Ishikawa (cell line): ENCODE measurements around the gene PPP1R18.

Source experiments
- CEBPB ChIP-seq: IDR thresholded peaks from 2 replicates; pipeline ENCODE4 v1.6.1; 2012
- CREB1 ChIP-seq: IDR thresholded peaks from 2 replicates; pipeline ENCODE4 v1.6.1; 2012; ENCODE audit warnings: low read depth
- EGR1 ChIP-seq: IDR thresholded peaks from 2 replicates; pipeline ENCODE4 v1.6.1; 2012
- EP300 ChIP-seq: IDR thresholded peaks from 2 replicates; pipeline ENCODE4 v1.6.1; 2012; ENCODE audit warnings: borderline replicate concordance
- FOXM1 ChIP-seq: IDR thresholded peaks from 2 replicates; pipeline ENCODE4 v1.6.1; 2012; ENCODE audit warnings: low read depth, borderline replicate concordance
- MAX ChIP-seq: IDR thresholded peaks from 2 replicates; pipeline ENCODE4 v1.6.1; 2012
- NFIC ChIP-seq: IDR thresholded peaks from 2 replicates; pipeline ENCODE4 v1.6.1; 2012
- RAD21 ChIP-seq: IDR thresholded peaks from 2 replicates; pipeline ENCODE4 v1.6.1; 2012; ENCODE audit warnings: low read depth
- REST ChIP-seq: IDR thresholded peaks from 2 replicates; pipeline ENCODE4 v1.6.1; 2012; ENCODE audit warnings: low read depth, mild to moderate bottlenecking
- TAF1 ChIP-seq: IDR thresholded peaks from 2 replicates; pipeline ENCODE4 v1.6.1; 2012; ENCODE audit warnings: low read depth, mild to moderate bottlenecking
- TCF12 ChIP-seq: IDR thresholded peaks from 2 replicates; pipeline ENCODE4 v1.6.1; 2012; ENCODE audit warnings: low read depth
- TEAD4 ChIP-seq: IDR thresholded peaks from 2 replicates; pipeline ENCODE4 v1.6.1; 2012
- YY1 ChIP-seq: IDR thresholded peaks from 2 replicates; pipeline ENCODE4 v1.6.1; 2012; ENCODE audit warnings: low read depth
- ZBTB7A ChIP-seq: IDR thresholded peaks from 2 replicates; pipeline ENCODE4 v1.6.1; 2012; ENCODE audit warnings: low read depth
- TF ChIP-seq, protein P1 (sequence below): IDR thresholded peaks from 2 replicates; pipeline ENCODE4 v1.6.1; 2012

The PPP1R18 gene

GRCh38 chr6:30723159-30723842 lies 36.9 kb upstream of the PPP1R18 start:
- TF ChIP-seq EP300: 0 out of 2 replicates have a peak, but pooled peaks have one; percentile 4

- peak; percentile 15; the same call in 1 of the 2 replicates for TF ChIP-seq TEAD4
- TF ChIP-seq EP300: no peak
- TF ChIP-seq EGR1: no peak
- TF ChIP-seq RAD21: peak; percentile 66
- TF ChIP-seq MAX: no peak
- no peak for TF ChIP-seq TCF12
These were observed 36.1 kb upstream of the PPP1R18 start for GRCh38 chr6:30722280-30723112.

DNA sequence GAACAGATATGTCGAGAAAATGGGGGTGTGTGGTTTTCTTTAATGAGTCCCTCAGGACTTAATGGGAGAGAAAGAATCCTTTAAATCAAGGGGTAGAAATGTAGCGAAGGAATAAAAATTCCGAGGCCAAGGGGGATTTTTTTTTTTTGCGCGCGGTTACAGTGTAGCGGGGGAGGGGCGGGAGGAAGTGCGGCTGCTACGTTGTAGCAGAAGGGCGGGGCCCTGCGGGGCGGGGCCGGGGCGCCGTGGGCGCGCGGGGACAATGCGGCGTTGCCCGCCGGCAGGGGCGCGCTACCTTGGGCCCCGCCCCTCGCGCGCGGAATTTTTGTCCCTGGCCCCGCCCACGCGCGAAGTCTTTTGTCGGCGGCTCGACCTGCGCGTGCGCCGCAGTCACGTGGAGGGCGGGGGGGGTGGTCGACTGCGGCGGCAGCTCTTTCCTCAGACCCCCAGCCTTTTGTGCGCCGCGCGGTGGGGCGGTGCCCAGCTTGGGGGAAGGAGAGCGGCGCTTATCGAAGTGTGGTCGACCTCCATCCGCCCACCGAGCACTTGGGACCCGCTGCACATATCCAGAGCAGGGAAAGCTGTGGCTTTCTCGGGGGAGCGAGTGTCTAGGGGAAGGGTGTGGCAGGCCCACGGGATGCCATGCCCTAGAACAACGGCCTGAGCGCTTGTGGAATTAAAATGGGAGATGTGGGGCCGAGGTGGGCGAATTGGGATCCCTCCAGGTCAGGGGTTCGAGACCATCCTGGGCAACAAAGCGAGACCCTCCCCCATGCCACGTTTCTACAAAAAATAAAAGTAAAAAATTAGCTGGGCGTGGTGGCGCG lies 35.0 kb upstream of the PPP1R18 start:
- TF ChIP-seq CREB1 (0 out of 2 replicates have a peak, but pooled peaks have one; percentile 41), REST (no peak), EP300 (no peak; the same call in 1 of the 2 replicates), FOXM1 (no peak), EGR1 (peak; percentile 46; the same call in 1 of the 2 replicates), CEBPB (0 out of 2 replicates have a peak, but pooled peaks have one; percentile 27), ZBTB7A (peak; percentile 74; the same call in 1 of the 2 replicates), NFIC (no peak), YY1 (0 out of 2 replicates have a peak, but pooled peaks have one; percentile 30), MAX (peak; percentile 83), TEAD4 (peak; percentile 63), TCF12 (no peak), TAF1 (peak; percentile 7; the same call in 1 of the 2 replicates), RAD21 (no peak)
- TF ChIP-seq, protein P1, sequence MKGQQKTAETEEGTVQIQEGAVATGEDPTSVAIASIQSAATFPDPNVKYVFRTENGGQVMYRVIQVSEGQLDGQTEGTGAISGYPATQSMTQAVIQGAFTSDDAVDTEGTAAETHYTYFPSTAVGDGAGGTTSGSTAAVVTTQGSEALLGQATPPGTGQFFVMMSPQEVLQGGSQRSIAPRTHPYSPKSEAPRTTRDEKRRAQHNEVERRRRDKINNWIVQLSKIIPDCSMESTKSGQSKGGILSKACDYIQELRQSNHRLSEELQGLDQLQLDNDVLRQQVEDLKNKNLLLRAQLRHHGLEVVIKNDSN: peak; percentile 97

- TF ChIP-seq TAF1 (no peak), REST (no peak), MAX (peak; percentile 29; the same call in 1 of the 2 replicates), EP300 (no peak), NFIC (no peak)
These were observed 34.3 kb upstream of the PPP1R18 start for GRCh38 chr6:30720738-30721197.
